Epithelial cell of esophagus (primary cell): ENCODE results near the gene FCER1G.

Source experiments
- DNase-seq: peaks from one replicate; pipeline ENCODE4 v3.0.0; 2010; ENCODE audit warnings: low read depth
- H3K4me3 ChIP-seq: 2 replicates; pipeline ENCODE4 v1.5.1; 2011; ENCODE audit warnings: mild to moderate bottlenecking, low read length, control low read depth
- TF ChIP-seq, protein P1 (sequence below): IDR thresholded peaks from 2 replicates; pipeline ENCODE4 v1.5.1; 2011; ENCODE audit warnings: low read depth, mild to moderate bottlenecking, low read length, control low read depth, inconsistent platforms; ENCODE audit not compliant: insufficient read depth; ENCODE audit errors: missing control alignments

FCER1G gene

GRCh38 chr1:161259765-161260164, 44.7 kb downstream of the FCER1G start:
- TF ChIP-seq, protein P1, sequence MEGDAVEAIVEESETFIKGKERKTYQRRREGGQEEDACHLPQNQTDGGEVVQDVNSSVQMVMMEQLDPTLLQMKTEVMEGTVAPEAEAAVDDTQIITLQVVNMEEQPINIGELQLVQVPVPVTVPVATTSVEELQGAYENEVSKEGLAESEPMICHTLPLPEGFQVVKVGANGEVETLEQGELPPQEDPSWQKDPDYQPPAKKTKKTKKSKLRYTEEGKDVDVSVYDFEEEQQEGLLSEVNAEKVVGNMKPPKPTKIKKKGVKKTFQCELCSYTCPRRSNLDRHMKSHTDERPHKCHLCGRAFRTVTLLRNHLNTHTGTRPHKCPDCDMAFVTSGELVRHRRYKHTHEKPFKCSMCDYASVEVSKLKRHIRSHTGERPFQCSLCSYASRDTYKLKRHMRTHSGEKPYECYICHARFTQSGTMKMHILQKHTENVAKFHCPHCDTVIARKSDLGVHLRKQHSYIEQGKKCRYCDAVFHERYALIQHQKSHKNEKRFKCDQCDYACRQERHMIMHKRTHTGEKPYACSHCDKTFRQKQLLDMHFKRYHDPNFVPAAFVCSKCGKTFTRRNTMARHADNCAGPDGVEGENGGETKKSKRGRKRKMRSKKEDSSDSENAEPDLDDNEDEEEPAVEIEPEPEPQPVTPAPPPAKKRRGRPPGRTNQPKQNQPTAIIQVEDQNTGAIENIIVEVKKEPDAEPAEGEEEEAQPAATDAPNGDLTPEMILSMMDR: no peak
- no peak for DNase-seq
- no peak overlapping the region for H3K4me3 ChIP-seq

GRCh38 chr1:161260376-161261260, 45.5 kb downstream of the FCER1G start:
- peak; percentile 53 for DNase-seq
- H3K4me3 ChIP-seq: no peak overlapping the region
- TF ChIP-seq, protein P1: no peak

GRCh38 chr1:161261261-161262235, 46.5 kb downstream of the FCER1G start:
- no peak overlapping the region for H3K4me3 ChIP-seq
- TF ChIP-seq, protein P1: no peak
- DNase-seq: peak; percentile 62

DNA sequence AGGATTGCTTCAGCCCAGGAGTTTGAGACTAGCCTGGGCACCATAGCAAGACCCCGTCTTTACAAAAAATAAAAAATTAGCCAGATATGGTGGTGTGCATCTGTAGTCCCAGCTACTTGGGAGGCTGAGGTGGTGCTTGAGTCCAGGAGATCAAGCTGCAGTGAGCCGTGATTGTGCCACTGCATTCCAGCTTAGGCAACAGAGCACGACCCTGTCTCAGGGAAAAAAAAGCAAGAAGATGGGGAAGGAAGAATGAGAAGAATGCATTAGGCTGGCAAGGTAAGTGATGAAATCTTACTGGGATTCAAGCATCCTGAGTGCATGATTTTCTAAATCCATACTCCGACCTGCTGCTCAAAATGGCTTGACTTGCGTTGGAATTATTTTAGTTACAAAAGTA, 50.2 kb downstream of the FCER1G start:
- no peak for DNase-seq
- no peak overlapping the region for H3K4me3 ChIP-seq
- TF ChIP-seq, protein P1: no peak

DNA sequence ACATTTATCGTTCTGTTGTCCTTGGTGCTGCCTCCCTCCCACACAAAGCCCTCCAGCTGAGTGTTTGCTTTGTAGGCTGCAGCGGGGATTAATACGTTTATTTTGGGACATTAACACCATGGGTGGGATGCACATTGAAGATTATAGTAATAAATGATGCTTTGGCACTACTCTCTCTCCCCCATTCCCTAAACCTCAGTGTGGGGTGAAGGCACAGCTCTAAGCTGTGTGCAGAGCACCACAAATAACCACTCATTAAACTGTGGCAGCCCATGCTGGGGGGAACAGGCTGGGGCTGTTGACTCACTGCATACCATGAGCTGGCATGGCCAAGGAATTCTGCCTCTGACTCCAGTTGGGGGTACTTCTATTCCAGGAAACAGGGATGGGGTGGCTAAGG, 51.1 kb downstream of the FCER1G start:
- peak; percentile 22 for DNase-seq
- H3K4me3 ChIP-seq: no peak overlapping the region
- TF ChIP-seq, protein P1: no peak

DNA sequence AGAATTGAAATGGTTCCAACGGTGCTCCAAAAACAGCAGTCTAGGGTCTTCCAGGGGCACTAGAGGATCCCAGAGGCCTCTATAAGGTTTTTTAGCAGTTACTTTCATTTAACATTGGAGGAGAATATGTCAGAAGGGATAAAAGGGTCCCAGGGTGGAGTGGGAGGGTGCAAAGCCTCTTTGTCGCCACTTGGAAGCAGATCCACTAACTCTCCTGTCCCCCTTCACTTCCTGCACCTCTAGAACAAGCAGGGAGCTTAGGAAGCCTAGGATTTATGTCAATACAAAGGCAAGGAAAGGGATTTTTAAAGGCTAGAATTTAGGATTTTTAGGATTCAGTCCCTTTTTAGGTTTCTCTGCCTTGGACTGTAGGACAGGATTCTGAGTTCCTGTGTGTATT, 51.7 kb downstream of the FCER1G start:
- TF ChIP-seq, protein P1: no peak
- DNase-seq: no peak
- no peak overlapping the region for H3K4me3 ChIP-seq
